GM20000 (cell line): Measurements from ENCODE around the gene MANBA.

Source experiments
- DNase-seq: peaks from one replicate; pipeline ENCODE4 v3.0.0; 2012; ENCODE audit warnings: low spot score
- TF ChIP-seq, protein P1 (sequence below): IDR thresholded peaks from 2 replicates; pipeline ENCODE4 v1.5.1; 2012; ENCODE audit warnings: mild to moderate bottlenecking, control low read depth; ENCODE audit errors: extremely low read depth, missing control alignments

Gene MANBA

GRCh38 chr4:102616636-102617035 lies 144.1 kb downstream of the MANBA start:
- no peak for DNase-seq

DNA sequence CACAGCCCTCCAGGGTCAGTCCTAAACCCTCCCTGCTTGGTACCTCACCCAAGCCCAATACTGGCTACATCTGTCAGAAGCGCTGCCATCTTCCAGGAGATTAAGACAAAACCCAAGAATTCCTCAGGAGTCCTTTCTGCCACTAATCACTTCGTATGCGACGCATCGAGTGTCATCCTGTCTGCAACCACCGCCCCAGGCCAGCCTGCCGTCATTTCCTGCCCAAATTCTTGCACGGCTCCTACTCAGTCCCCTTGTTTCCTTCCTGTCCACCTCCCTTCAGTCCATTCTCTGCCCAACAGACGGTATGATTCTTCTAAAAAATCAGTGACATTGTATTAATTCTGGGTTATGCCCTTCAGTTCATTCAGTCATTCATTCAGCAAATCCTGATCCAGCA lies 146.0 kb downstream of the MANBA start:
- TF ChIP-seq, protein P1, sequence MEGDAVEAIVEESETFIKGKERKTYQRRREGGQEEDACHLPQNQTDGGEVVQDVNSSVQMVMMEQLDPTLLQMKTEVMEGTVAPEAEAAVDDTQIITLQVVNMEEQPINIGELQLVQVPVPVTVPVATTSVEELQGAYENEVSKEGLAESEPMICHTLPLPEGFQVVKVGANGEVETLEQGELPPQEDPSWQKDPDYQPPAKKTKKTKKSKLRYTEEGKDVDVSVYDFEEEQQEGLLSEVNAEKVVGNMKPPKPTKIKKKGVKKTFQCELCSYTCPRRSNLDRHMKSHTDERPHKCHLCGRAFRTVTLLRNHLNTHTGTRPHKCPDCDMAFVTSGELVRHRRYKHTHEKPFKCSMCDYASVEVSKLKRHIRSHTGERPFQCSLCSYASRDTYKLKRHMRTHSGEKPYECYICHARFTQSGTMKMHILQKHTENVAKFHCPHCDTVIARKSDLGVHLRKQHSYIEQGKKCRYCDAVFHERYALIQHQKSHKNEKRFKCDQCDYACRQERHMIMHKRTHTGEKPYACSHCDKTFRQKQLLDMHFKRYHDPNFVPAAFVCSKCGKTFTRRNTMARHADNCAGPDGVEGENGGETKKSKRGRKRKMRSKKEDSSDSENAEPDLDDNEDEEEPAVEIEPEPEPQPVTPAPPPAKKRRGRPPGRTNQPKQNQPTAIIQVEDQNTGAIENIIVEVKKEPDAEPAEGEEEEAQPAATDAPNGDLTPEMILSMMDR = no peak
- DNase-seq = no peak

More at GRCh38 chr4:102616636-102617035, 144.1 kb downstream of the MANBA start:
- TF ChIP-seq, protein P1 = no peak

- no peak for DNase-seq
- TF ChIP-seq, protein P1 = no peak
These were observed 147.9 kb downstream of the MANBA start for GRCh38 chr4:102612824-102613366.

DNA sequence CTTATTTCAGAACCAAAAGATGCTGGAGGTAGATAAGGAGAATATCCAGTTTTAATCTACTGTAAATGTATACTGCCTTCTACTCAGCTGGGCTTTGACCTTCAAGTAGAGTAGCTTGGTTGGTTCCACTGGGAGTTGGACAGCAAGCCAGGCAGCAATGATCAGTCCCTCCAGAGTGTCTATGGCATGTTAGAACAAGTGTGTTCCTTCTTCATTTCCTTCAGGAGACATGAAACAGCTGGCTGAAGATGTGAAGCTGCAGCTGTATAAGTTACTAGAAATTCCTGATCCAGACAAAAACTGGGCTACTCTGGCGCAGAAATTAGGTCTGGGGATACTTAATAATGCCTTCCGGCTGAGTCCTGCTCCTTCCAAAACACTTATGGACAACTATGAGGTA lies 148.6 kb downstream of the MANBA start:
- TF ChIP-seq, protein P1 = no peak
- no peak for DNase-seq

- TF ChIP-seq, protein P1 = no peak
- DNase-seq = no peak
These were observed 150.3 kb downstream of the MANBA start for GRCh38 chr4:102610476-102610875.

- TF ChIP-seq, protein P1 = no peak
- DNase-seq = no peak
These were observed 150.8 kb downstream of the MANBA start for GRCh38 chr4:102610007-102610406.

- TF ChIP-seq, protein P1 = no peak
- no peak for DNase-seq
These were observed 152.6 kb downstream of the MANBA start for GRCh38 chr4:102608190-102608589.
